Measurements from ENCODE around the gene CATSPERZ.
"Not testable (repeated sequence)": the region's sequence is repeated elsewhere in the genome, so short reads cannot be mapped to it uniquely, and the experiment has no call there.

CATSPERZ gene

DNA sequence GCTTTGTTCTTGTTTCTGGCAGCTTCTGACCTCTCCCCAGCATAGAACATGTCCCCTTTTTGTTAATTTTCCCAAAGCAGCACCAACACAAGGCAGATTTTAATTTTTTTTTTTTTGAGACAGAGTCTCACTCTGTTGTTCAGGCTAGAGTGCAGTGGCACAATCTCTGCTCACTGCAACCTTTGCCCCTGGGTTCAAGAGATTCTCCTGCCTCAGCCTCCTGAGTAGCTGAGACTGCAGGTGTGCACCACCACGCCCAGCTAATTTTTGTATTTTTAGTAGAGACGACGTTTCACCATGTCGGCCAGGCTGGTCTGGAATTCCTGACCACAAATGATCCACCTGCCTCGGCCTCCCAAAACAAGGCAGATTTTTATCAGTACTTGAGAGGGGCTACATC, 7.6 kb downstream of the CATSPERZ start:
- not testable (repeated sequence) for H3K4me2 ChIP-seq (ENCODE audit: low read length); H2AFZ ChIP-seq (ENCODE audit: insufficient read depth, low read length, poor library complexity); H3K4me3 ChIP-seq (ENCODE audit: low read depth, low read length); H3K27me3 ChIP-seq (ENCODE audit: insufficient read depth, low read length); H4K91ac ChIP-seq (ENCODE audit: low read depth, low read length); H3K9ac ChIP-seq (ENCODE audit: low read length); H3K79me2 ChIP-seq (ENCODE audit: control insufficient read depth, insufficient read depth, low read length, poor library complexity); H4K12ac ChIP-seq (ENCODE audit: low read depth, low read length); DNase-seq; H3K14ac ChIP-seq (ENCODE audit: low read length); H4K8ac ChIP-seq (ENCODE audit: low read depth, low read length); H2BK12ac ChIP-seq (ENCODE audit: low read length); H3K27ac ChIP-seq (ENCODE audit: low read depth, low read length); H3K23ac ChIP-seq (ENCODE audit: low read length); H2BK5ac ChIP-seq (ENCODE audit: low read depth, low read length, poor library complexity); H3K18ac ChIP-seq (ENCODE audit: low read length); H2BK120ac ChIP-seq (ENCODE audit: insufficient read depth, low read length, poor library complexity); H3K9me3 ChIP-seq (ENCODE audit: insufficient read depth, low read depth, low read length); H3K4ac ChIP-seq (ENCODE audit: low read depth, low read length); H2AK5ac ChIP-seq (ENCODE audit: low read length)
- Histone ChIP-seq H3K79me1 (ENCODE audit: low read length) (peaks cover 15% of the 10 kb centered on the region), H3K4me1 (ENCODE audit: control insufficient read depth in 1 of 2, insufficient read depth in 2 of 2, low read length in 2 of 2) (peaks cover 15 to 18% of the 10 kb centered on the region in 2 experiments), H3K36me3 (ENCODE audit: control insufficient read depth in 1 of 2, insufficient read depth in 2 of 2, low read length in 2 of 2) (peaks cover 8 to 12% of the 10 kb centered on the region in 2 experiments)
- no CpG with 5 or more reads among the region's 5 CpGs for WGBS (ENCODE audit: extremely low coverage, insufficient coverage, insufficient read length)

DNA sequence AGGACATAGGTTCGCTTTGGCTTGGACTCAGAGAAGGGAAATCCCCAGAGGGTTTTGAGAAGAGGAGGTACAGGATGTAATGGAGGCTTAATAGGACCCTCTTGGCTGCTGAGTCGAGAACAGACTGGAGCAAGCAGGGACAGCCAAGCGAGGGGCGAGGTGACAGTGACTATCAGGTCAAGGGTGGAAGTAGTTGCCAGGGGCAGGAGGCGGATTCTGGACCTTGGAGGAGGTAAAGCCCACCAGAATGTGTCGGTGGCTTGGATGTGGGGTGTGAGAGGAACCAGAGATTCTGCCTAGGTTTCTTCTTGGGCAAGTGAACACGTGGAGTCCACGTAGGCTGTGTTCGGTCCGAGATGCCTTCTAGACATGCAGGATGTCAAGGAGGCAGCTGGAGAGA, 12.8 kb downstream of the CATSPERZ start:
- H4K12ac ChIP-seq (ENCODE audit: low read depth, low read length): peak overlapping the region; percentile 51
- no peaks in the 10 kb centered on the region for H3K27me3 ChIP-seq (ENCODE audit: insufficient read depth, low read length)
- H3K36me3 ChIP-seq (ENCODE audit: control insufficient read depth in 1 of 2, insufficient read depth in 2 of 2, low read length in 2 of 2): peaks cover 34 to 40% of the 10 kb centered on the region in 2 experiments
- no peak overlapping the region for H2AFZ ChIP-seq (ENCODE audit: insufficient read depth, low read length, poor library complexity)
- H3K4me2 ChIP-seq (ENCODE audit: low read length): no peak overlapping the region
- H2AK5ac ChIP-seq (ENCODE audit: low read length): no peak overlapping the region
- no peak overlapping the region for H3K9ac ChIP-seq (ENCODE audit: low read length)
- no peak overlapping the region for H3K18ac ChIP-seq (ENCODE audit: low read length)
- no peak overlapping the region for H4K8ac ChIP-seq (ENCODE audit: low read depth, low read length)
- H2BK12ac ChIP-seq (ENCODE audit: low read length): no peak overlapping the region
- H3K4ac ChIP-seq (ENCODE audit: low read depth, low read length): no peak overlapping the region
- H3K27ac ChIP-seq (ENCODE audit: low read depth, low read length): no peak overlapping the region
- H2BK5ac ChIP-seq (ENCODE audit: low read depth, low read length, poor library complexity): no peak overlapping the region
- H3K79me1 ChIP-seq (ENCODE audit: low read length): peaks cover 9% of the 10 kb centered on the region
- H3K4me3 ChIP-seq (ENCODE audit: low read depth, low read length): no peak overlapping the region
- H3K9me3 ChIP-seq (ENCODE audit: insufficient read depth, low read depth, low read length): peaks cover 2% of the 10 kb centered on the region
- no peak overlapping the region for H3K14ac ChIP-seq (ENCODE audit: low read length)
- H2BK120ac ChIP-seq (ENCODE audit: insufficient read depth, low read length, poor library complexity): no peak overlapping the region
- H3K79me2 ChIP-seq (ENCODE audit: control insufficient read depth, insufficient read depth, low read length, poor library complexity): peaks cover 4% of the 10 kb centered on the region
- WGBS (ENCODE audit: extremely low coverage, insufficient coverage, insufficient read length): no CpG with 5 or more reads among the region's 10 CpGs
- peaks cover 9 to 10% of the 10 kb centered on the region in 2 experiments for H3K4me1 ChIP-seq (ENCODE audit: control insufficient read depth in 1 of 2, insufficient read depth in 2 of 2, low read length in 2 of 2)
- no peak overlapping the region for H4K91ac ChIP-seq (ENCODE audit: low read depth, low read length)
- no peak for DNase-seq
- no peak overlapping the region for H3K23ac ChIP-seq (ENCODE audit: low read length)

DNA sequence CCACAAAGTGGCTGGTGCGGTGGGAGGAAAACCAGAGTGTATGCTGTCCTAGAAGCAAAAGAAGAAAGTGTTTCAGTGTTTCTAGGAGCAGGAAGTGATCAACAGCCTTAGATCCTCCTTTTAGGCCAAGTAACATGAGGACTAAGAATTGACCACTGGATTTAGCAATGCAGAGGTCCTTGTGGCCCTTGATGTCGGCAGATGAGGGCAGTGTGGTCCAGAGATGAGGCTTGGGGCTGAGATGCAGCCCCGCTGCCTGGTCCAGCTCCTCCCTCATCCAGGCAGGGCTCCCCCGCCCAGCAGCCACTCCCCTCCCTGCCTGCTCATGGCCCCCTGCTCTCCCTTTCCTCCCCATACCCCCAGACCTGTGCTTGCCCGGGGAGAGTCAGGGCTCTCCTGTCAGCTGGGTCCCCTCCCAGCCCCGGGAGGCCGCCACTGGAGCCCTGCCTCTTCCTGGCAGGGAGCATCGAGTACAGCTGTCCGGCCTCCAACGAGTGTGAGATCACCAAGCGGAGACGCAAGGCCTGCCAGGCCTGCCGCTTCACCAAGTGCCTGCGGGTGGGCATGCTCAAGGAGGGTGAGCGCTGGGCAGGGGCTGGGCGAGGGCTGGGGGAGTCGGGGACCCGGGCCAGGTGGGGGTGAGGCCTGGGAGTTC, 13.5 kb downstream of the CATSPERZ start:
- peaks cover 9% of the 10 kb centered on the region for H3K79me2 ChIP-seq (ENCODE audit: control insufficient read depth, insufficient read depth, low read length, poor library complexity)
- WGBS (ENCODE audit: extremely low coverage, insufficient coverage, insufficient read length): no CpG with 5 or more reads among the region's 18 CpGs
- no peak overlapping the region for H4K12ac ChIP-seq (ENCODE audit: low read depth, low read length)
- no peak overlapping the region for H3K4me3 ChIP-seq (ENCODE audit: low read depth, low read length)
- H4K91ac ChIP-seq (ENCODE audit: low read depth, low read length): no peak overlapping the region
- H3K18ac ChIP-seq (ENCODE audit: low read length): no peak overlapping the region
- no peak overlapping the region for H2BK12ac ChIP-seq (ENCODE audit: low read length)
- no peak overlapping the region for H3K23ac ChIP-seq (ENCODE audit: low read length)
- peaks cover 14% of the 10 kb centered on the region for H3K79me1 ChIP-seq (ENCODE audit: low read length)
- H3K27ac ChIP-seq (ENCODE audit: low read depth, low read length): no peak overlapping the region
- peaks cover 9 to 10% of the 10 kb centered on the region in 2 experiments for H3K4me1 ChIP-seq (ENCODE audit: control insufficient read depth in 1 of 2, insufficient read depth in 2 of 2, low read length in 2 of 2)
- peaks cover 34 to 37% of the 10 kb centered on the region in 2 experiments for H3K36me3 ChIP-seq (ENCODE audit: control insufficient read depth in 1 of 2, insufficient read depth in 2 of 2, low read length in 2 of 2)
- no peak overlapping the region for H2AFZ ChIP-seq (ENCODE audit: insufficient read depth, low read length, poor library complexity)
- no peak overlapping the region for H3K9ac ChIP-seq (ENCODE audit: low read length)
- H2BK5ac ChIP-seq (ENCODE audit: low read depth, low read length, poor library complexity): no peak overlapping the region
- H2BK120ac ChIP-seq (ENCODE audit: insufficient read depth, low read length, poor library complexity): no peak overlapping the region
- no peak overlapping the region for H2AK5ac ChIP-seq (ENCODE audit: low read length)
- no peak overlapping the region for H3K14ac ChIP-seq (ENCODE audit: low read length)
- no peak overlapping the region for H3K4me2 ChIP-seq (ENCODE audit: low read length)
- H3K4ac ChIP-seq (ENCODE audit: low read depth, low read length): no peak overlapping the region
- no peak for DNase-seq
- no peak overlapping the region for H4K8ac ChIP-seq (ENCODE audit: low read depth, low read length)
- no peaks in the 10 kb centered on the region for H3K27me3 ChIP-seq (ENCODE audit: insufficient read depth, low read length)
- peaks cover 2% of the 10 kb centered on the region for H3K9me3 ChIP-seq (ENCODE audit: insufficient read depth, low read depth, low read length)

DNA sequence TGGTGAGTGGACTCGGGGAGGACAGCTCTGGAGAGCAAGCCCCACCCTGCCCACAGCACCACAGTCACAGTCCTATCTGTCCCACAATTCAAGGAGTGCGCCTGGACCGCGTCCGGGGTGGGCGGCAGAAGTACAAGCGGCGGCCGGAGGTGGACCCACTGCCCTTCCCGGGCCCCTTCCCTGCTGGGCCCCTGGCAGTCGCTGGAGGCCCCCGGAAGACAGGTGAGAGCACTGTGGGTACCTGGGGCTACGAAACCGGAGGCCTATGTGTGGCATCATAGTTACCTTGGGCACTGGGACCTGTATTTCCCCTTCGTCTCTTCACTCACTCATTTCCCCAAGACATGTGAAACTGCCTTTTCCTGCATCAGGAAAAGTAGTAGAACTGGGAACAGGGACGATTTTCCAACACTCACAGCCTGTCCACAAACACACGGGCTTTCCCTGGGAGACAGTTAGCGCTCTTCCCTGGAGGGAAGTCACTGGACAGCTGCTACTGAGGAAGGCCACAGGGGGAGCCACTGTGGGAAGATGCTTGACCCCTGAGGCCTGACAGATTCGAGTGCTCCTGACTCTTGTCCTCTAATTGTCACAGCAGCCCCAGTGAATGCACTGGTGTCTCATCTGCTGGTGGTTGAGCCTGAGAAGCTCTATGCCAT, 14.1 kb downstream of the CATSPERZ start:
- no peak overlapping the region for H3K4me2 ChIP-seq (ENCODE audit: low read length)
- no peak overlapping the region for H2BK12ac ChIP-seq (ENCODE audit: low read length)
- H3K27me3 ChIP-seq (ENCODE audit: insufficient read depth, low read length): no peaks in the 10 kb centered on the region
- H3K4me3 ChIP-seq (ENCODE audit: low read depth, low read length): no peak overlapping the region
- no peak overlapping the region for H2BK120ac ChIP-seq (ENCODE audit: insufficient read depth, low read length, poor library complexity)
- H3K23ac ChIP-seq (ENCODE audit: low read length): no peak overlapping the region
- peaks cover 2% of the 10 kb centered on the region for H3K9me3 ChIP-seq (ENCODE audit: insufficient read depth, low read depth, low read length)
- H4K91ac ChIP-seq (ENCODE audit: low read depth, low read length): no peak overlapping the region
- H3K18ac ChIP-seq (ENCODE audit: low read length): no peak overlapping the region
- no peak overlapping the region for H3K27ac ChIP-seq (ENCODE audit: low read depth, low read length)
- no peak overlapping the region for H4K12ac ChIP-seq (ENCODE audit: low read depth, low read length)
- no peak overlapping the region for H3K9ac ChIP-seq (ENCODE audit: low read length)
- H2AFZ ChIP-seq (ENCODE audit: insufficient read depth, low read length, poor library complexity): no peak overlapping the region
- no peak overlapping the region for H2AK5ac ChIP-seq (ENCODE audit: low read length)
- WGBS (ENCODE audit: extremely low coverage, insufficient coverage, insufficient read length): no CpG with 5 or more reads among the region's 19 CpGs
- H3K79me1 ChIP-seq (ENCODE audit: low read length): peaks cover 16% of the 10 kb centered on the region
- H3K79me2 ChIP-seq (ENCODE audit: control insufficient read depth, insufficient read depth, low read length, poor library complexity): peaks cover 9% of the 10 kb centered on the region
- H4K8ac ChIP-seq (ENCODE audit: low read depth, low read length): no peak overlapping the region
- DNase-seq: no peak
- no peak overlapping the region for H3K14ac ChIP-seq (ENCODE audit: low read length)
- H2BK5ac ChIP-seq (ENCODE audit: low read depth, low read length, poor library complexity): no peak overlapping the region
- peaks cover 9 to 14% of the 10 kb centered on the region in 2 experiments for H3K4me1 ChIP-seq (ENCODE audit: control insufficient read depth in 1 of 2, insufficient read depth in 2 of 2, low read length in 2 of 2)
- H3K4ac ChIP-seq (ENCODE audit: low read depth, low read length): no peak overlapping the region
- peaks cover 34 to 37% of the 10 kb centered on the region in 2 experiments for H3K36me3 ChIP-seq (ENCODE audit: control insufficient read depth in 1 of 2, insufficient read depth in 2 of 2, low read length in 2 of 2)

Measured in trophoblast cell (in vitro differentiated cells and primary cell).